DMS153 (cell line): ENCODE results near the gene EVI2B.
"Not testable (repeated sequence)": the region's sequence is repeated elsewhere in the genome, so short reads cannot be mapped to it uniquely, and the experiment has no call there.

ENCODE experiments used
- DNase-seq: peaks from one replicate; lab custom pipeline; 2025; lab: John Stamatoyannopoulos, UW

EVI2B gene

GRCh38 chr17:31310886-31311285, 3.0 kb downstream of the EVI2B start:
- no peak for DNase-seq

- DNase-seq, result no peak
Observed at GRCh38 chr17:31310260-31310659, 3.6 kb downstream of the EVI2B start.

- no peak for DNase-seq
Observed at GRCh38 chr17:31309556-31309955, 4.3 kb downstream of the EVI2B start.

GRCh38 chr17:31308372-31309334, 5.2 kb downstream of the EVI2B start:
- DNase-seq, result no peak

GRCh38 chr17:31307640-31308039, 6.2 kb downstream of the EVI2B start:
- DNase-seq, result no peak

- DNase-seq, result no peak
Observed at GRCh38 chr17:31299624-31300023, 14.2 kb downstream of the EVI2B start.

GRCh38 chr17:31297090-31297489, 16.8 kb downstream of the EVI2B start, which contains the start of gene OMG:
Gene OMG (minus strand): TSS chr17:31297239. CDS start chr17:31296331, 908 bp downstream.
- no peak for DNase-seq

GRCh38 chr17:31296142-31296541, 17.7 kb downstream of the EVI2B start:
- no peak for DNase-seq

- no peak for DNase-seq
Observed at GRCh38 chr17:31295489-31295871, 18.4 kb downstream of the EVI2B start.

GRCh38 chr17:31294820-31295488, 18.9 kb downstream of the EVI2B start:
- DNase-seq, result no peak

GRCh38 chr17:31294231-31294630, 19.6 kb downstream of the EVI2B start:
- DNase-seq, result no peak

- DNase-seq, result no peak
Observed at GRCh38 chr17:31293581-31293980, 20.3 kb downstream of the EVI2B start.

GRCh38 chr17:31291820-31292219, 22.0 kb downstream of the EVI2B start:
- no peak for DNase-seq

GRCh38 chr17:31289790-31290189, 24.1 kb downstream of the EVI2B start:
- DNase-seq, result no peak

- not testable (repeated sequence) for DNase-seq
Observed at GRCh38 chr17:31287932-31288331, 25.9 kb downstream of the EVI2B start.

GRCh38 chr17:31286587-31286986, 27.3 kb downstream of the EVI2B start:
- no peak for DNase-seq

- no peak for DNase-seq
Observed at GRCh38 chr17:31283841-31284240, 30.0 kb downstream of the EVI2B start.

GRCh38 chr17:31281061-31281460, 32.8 kb downstream of the EVI2B start:
- no peak for DNase-seq

GRCh38 chr17:31279401-31279800, 34.5 kb downstream of the EVI2B start:
- DNase-seq, result no peak

- DNase-seq, result no peak
Observed at GRCh38 chr17:31275116-31275515, 38.7 kb downstream of the EVI2B start.

- peak; percentile 55 for DNase-seq
Observed at GRCh38 chr17:31274252-31274651, 39.6 kb downstream of the EVI2B start.

- DNase-seq, result no peak
Observed at GRCh38 chr17:31273516-31273915, 40.3 kb downstream of the EVI2B start.

- no peak for DNase-seq
Observed at GRCh38 chr17:31272803-31273202, 41.1 kb downstream of the EVI2B start.
